SK-N-SH treated with all-trans-retinoic acid at 6 μM for 48 hours (cell line): ENCODE data around the gene SH3RF2.

Experiments used
- ATAC-seq: fragments of 200-7000 bp; cut with Tn5 transposase; 3 replicates; pipeline ENCODE4 v1.9.1; 2020; ENCODE audit warnings: mild to moderate bottlenecking, moderate library complexity
- ARNTL ChIP-seq: fragments of 450-650 bp; formaldehyde crosslinking; IDR thresholded peaks from 2 replicates; pipeline ENCODE4 v1.5.0; 2020; ENCODE audit warnings: low read depth, mild to moderate bottlenecking, moderate library complexity, borderline replicate concordance
- BACH2 ChIP-seq: fragments of 250-450 bp; sonication (Bioruptor Pico); IDR thresholded peaks from 2 replicates; pipeline ENCODE4 v1.9.0; 2021; ENCODE audit warnings: mild to moderate bottlenecking, borderline replicate concordance
- CREB5 ChIP-seq: fragments of 250-450 bp; sonication (Bioruptor Pico); IDR thresholded peaks from 2 replicates; pipeline ENCODE4 v1.5.1; 2020; ENCODE audit warnings: low read depth, mild to moderate bottlenecking, moderate library complexity
- CSDC2 ChIP-seq: fragments of 250-450 bp; sonication (Bioruptor Pico); IDR thresholded peaks from 2 replicates; pipeline ENCODE4 v1.5.0; 2020; ENCODE audit warnings: mild to moderate bottlenecking, moderate library complexity
- CSRNP3 ChIP-seq: fragments of 250-450 bp; sonication (Bioruptor Pico); IDR thresholded peaks from 2 replicates; pipeline ENCODE4 v1.5.1; 2021; ENCODE audit warnings: mild to moderate bottlenecking, moderate library complexity
- ESRRG ChIP-seq: fragments of 250-450 bp; sonication (Bioruptor Pico); IDR thresholded peaks from 2 replicates; pipeline ENCODE4 v1.6.1; 2021; ENCODE audit warnings: mild to moderate bottlenecking
- GLIS3 ChIP-seq: fragments of 250-450 bp; sonication (Bioruptor Pico); IDR thresholded peaks from 2 replicates; pipeline ENCODE4 v1.5.0; 2020; ENCODE audit warnings: mild to moderate bottlenecking, moderate library complexity
- ISL1 ChIP-seq: fragments of 250-450 bp; sonication (Bioruptor Pico); IDR thresholded peaks from 2 replicates; pipeline ENCODE4 v2.1.2; 2022; ENCODE audit warnings: mild to moderate bottlenecking, moderate library complexity
- OSR1 ChIP-seq: fragments of 250-450 bp; sonication (Bioruptor Pico); IDR thresholded peaks from 2 replicates; pipeline ENCODE4 v1.8.0; 2022; ENCODE audit warnings: moderate library complexity, mild to moderate bottlenecking, inconsistent platforms
- POU6F1 ChIP-seq: fragments of 250-450 bp; sonication (Bioruptor Pico); IDR thresholded peaks from 2 replicates; pipeline ENCODE4 v1.8.0; 2021; ENCODE audit warnings: low read depth, mild to moderate bottlenecking, moderate library complexity, borderline replicate concordance
- PPARA ChIP-seq: fragments of 250-450 bp; sonication (Bioruptor Pico); IDR thresholded peaks from 2 replicates; pipeline ENCODE4 v1.5.0; 2020; ENCODE audit warnings: mild to moderate bottlenecking, borderline replicate concordance
- RARB ChIP-seq: fragments of 250-450 bp; sonication (Bioruptor Pico); IDR thresholded peaks from 2 replicates; pipeline ENCODE4 v1.8.0; 2021; ENCODE audit warnings: mild to moderate bottlenecking, moderate library complexity
- SNAI2 ChIP-seq: fragments of 250-450 bp; sonication (Bioruptor Pico); IDR thresholded peaks from 2 replicates; pipeline ENCODE4 v1.5.0; 2020; ENCODE audit warnings: mild to moderate bottlenecking, moderate library complexity
- TCF4 ChIP-seq: fragments of 250-450 bp; sonication (Bioruptor Pico); IDR thresholded peaks from 2 replicates; pipeline ENCODE4 v1.8.0; 2021; ENCODE audit warnings: mild to moderate bottlenecking, moderate library complexity, borderline replicate concordance
- TOX ChIP-seq: fragments of 250-450 bp; sonication (Bioruptor Pico); IDR thresholded peaks from 2 replicates; pipeline ENCODE4 v1.8.0; 2021; ENCODE audit warnings: mild to moderate bottlenecking, moderate library complexity, borderline replicate concordance
- TSHZ2 ChIP-seq: fragments of 250-450 bp; sonication (Bioruptor Pico); IDR thresholded peaks from 2 replicates; pipeline ENCODE4 v1.5.0; 2020; ENCODE audit warnings: mild to moderate bottlenecking, moderate library complexity
- ZC3H10 ChIP-seq: fragments of 250-450 bp; sonication (Bioruptor Pico); IDR thresholded peaks from 2 replicates; pipeline ENCODE4 v1.5.1; 2021; ENCODE audit warnings: mild to moderate bottlenecking, moderate library complexity
- ZFP30 ChIP-seq: fragments of 450-650 bp; formaldehyde crosslinking; IDR thresholded peaks from 2 replicates; pipeline ENCODE4 v1.5.0; 2022; ENCODE audit warnings: mild to moderate bottlenecking, moderate library complexity
- ZNF565 ChIP-seq: fragments of 450-650 bp; formaldehyde crosslinking; conservative IDR thresholded peaks from 2 replicates; pipeline ENCODE4 v1.5.0; 2020; ENCODE audit warnings: low read depth, mild to moderate bottlenecking, moderate library complexity
- ZNF70 ChIP-seq: fragments of 450-650 bp; formaldehyde crosslinking; IDR thresholded peaks from 2 replicates; pipeline ENCODE4 v1.5.0; 2020; ENCODE audit warnings: mild to moderate bottlenecking, moderate library complexity
- ZNF8 ChIP-seq: fragments of 450-650 bp; formaldehyde crosslinking; IDR thresholded peaks from 2 replicates; pipeline ENCODE4 v1.5.0; 2020; ENCODE audit warnings: mild to moderate bottlenecking, moderate library complexity

The SH3RF2 gene

GRCh38 chr5:146027751-146028150, 91.4 kb downstream of the SH3RF2 start (continued):
- no peak for TF ChIP-seq CSRNP3 (CRISPR knock-in tag)
- TF ChIP-seq OSR1, result no peak
- no peak for TF ChIP-seq CREB5 (CRISPR knock-in tag)
- no peak for TF ChIP-seq ZFP30 (CRISPR knock-in tag)
- no peak for TF ChIP-seq CSDC2 (CRISPR knock-in tag)
- no peak for TF ChIP-seq ZNF565 (CRISPR knock-in tag)
- TF ChIP-seq TCF4 (CRISPR knock-in tag), result no peak
- no peak for TF ChIP-seq BACH2 (CRISPR knock-in tag)
- TF ChIP-seq PPARA, result no peak

- TF ChIP-seq ESRRG (no peak), TOX (CRISPR knock-in tag) (no peak), ISL1 (no peak), OSR1 (no peak), CSDC2 (CRISPR knock-in tag) (no peak), CSRNP3 (CRISPR knock-in tag) (no peak), PPARA (no peak), TCF4 (CRISPR knock-in tag) (no peak), ZFP30 (CRISPR knock-in tag) (no peak), SNAI2 (no peak), ZC3H10 (no peak), ZNF70 (CRISPR knock-in tag) (no peak), GLIS3 (CRISPR knock-in tag) (no peak), ZNF8 (CRISPR knock-in tag) (no peak), TSHZ2 (CRISPR knock-in tag) (no peak), RARB (CRISPR knock-in tag) (no peak)
- no peak for ATAC-seq
Measured at GRCh38 chr5:146032911-146033310, 96.5 kb downstream of the SH3RF2 start.

GRCh38 chr5:146034127-146034526, 97.7 kb downstream of the SH3RF2 start:
- ATAC-seq, result no peak; the same call in 2 of the 3 replicates
- no peak for TF ChIP-seq TSHZ2 (CRISPR knock-in tag)
- no peak for TF ChIP-seq SNAI2
- TF ChIP-seq ZFP30 (CRISPR knock-in tag), result no peak
- no peak for TF ChIP-seq BACH2 (CRISPR knock-in tag)
- no peak for TF ChIP-seq ESRRG
- TF ChIP-seq ARNTL (CRISPR knock-in tag), result no peak
- no peak for TF ChIP-seq OSR1
- TF ChIP-seq CSRNP3 (CRISPR knock-in tag), result no peak
- TF ChIP-seq CREB5 (CRISPR knock-in tag), result no peak
- no peak for TF ChIP-seq TOX (CRISPR knock-in tag)
- TF ChIP-seq POU6F1, result no peak
- no peak for TF ChIP-seq ISL1
- TF ChIP-seq CSDC2 (CRISPR knock-in tag), result no peak
- no peak for TF ChIP-seq ZNF70 (CRISPR knock-in tag)
